HuH-7.5 (cell line): ENCODE data around the gene SRSF1.
"Not testable (repeated sequence)": the region's sequence is repeated elsewhere in the genome, so short reads cannot be mapped to it uniquely, and the experiment has no call there.

Experiments used
- DNase-seq: peaks from one replicate; pipeline ENCODE4 v3.0.0; 2011; ENCODE audit warnings: low spot score

SRSF1 gene

DNA sequence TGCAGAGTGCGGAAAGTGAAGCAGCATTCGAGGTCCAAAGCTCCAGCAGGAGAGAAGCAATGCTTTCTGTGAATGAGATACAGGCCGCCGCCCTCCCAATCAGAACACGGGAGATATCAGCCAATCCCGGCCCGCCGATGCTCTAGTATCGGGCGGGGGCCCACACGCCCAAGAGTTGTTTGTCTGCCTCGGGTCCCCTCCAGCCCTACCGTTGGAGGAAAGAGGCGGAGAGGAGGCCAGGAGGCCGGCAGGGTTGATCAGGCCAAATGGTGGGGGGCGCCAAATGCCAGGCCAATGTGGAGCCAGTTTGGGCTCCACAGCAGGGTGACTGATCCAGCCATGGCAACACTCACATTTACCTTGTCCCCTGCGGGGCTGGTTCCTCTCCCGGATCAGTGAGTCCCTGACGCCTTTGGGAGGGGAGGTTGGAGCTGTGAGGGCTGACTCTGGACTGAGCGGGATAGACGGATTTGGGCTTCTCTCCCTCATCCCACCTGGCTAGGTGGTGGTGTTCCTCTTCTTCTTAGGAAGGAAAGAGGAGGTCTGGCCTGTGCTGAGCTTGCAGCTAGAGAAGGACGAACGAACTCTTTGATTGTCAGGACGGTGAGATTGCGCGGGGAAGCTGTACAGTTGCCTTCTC is 41.4 kb downstream of the SRSF1 start:
- no peak for DNase-seq

GRCh38 chr17:57963149-57963511 is 43.9 kb downstream of the SRSF1 start:
- DNase-seq = no peak

GRCh38 chr17:57962279-57963148 is 44.5 kb downstream of the SRSF1 start:
- no peak for DNase-seq

DNA sequence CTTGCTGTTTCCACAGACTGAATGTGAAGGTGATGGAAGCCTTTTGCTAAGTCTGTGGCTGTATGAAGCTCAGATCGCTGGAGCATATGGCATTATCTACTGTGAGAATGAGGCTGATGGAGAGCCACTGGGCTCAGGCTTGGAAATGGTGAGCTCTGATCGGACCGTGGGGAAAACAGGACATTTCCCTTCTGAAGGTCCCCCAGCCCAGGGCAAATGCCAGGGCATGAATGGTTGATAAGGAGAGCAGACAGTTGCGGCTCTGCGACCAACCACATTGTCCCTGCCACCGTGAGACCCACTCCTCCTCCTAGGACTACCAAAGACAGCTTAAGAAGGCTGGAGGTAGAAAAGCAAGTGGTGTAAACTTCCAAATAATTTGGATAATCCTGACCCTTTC is 47.1 kb downstream of the SRSF1 start:
- DNase-seq = no peak

- not testable (repeated sequence) for DNase-seq
Observed at GRCh38 chr17:57958391-57958790, 48.7 kb downstream of the SRSF1 start.

DNA sequence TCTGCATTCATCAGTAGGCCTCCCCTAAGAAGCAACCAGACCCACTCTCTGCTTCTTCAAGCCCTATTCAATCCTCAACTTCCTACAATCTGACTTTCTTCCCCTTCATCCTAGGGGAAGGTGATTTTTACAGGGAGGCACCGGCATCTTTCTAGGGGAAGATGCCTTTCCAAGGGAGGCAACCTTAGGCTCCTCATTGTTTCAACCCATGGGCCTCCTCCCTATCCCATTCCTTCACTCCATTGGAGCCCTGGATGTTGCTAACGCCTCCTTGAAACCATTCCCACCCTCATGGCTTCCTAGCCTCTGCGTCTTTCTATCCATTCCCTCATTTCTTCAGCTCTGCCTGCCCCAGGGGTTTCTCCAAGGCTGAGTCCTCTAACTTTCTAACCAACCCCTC is 49.2 kb downstream of the SRSF1 start:
- no peak for DNase-seq

- no peak for DNase-seq
Observed at GRCh38 chr17:57957120-57957850, 49.8 kb downstream of the SRSF1 start.

DNA sequence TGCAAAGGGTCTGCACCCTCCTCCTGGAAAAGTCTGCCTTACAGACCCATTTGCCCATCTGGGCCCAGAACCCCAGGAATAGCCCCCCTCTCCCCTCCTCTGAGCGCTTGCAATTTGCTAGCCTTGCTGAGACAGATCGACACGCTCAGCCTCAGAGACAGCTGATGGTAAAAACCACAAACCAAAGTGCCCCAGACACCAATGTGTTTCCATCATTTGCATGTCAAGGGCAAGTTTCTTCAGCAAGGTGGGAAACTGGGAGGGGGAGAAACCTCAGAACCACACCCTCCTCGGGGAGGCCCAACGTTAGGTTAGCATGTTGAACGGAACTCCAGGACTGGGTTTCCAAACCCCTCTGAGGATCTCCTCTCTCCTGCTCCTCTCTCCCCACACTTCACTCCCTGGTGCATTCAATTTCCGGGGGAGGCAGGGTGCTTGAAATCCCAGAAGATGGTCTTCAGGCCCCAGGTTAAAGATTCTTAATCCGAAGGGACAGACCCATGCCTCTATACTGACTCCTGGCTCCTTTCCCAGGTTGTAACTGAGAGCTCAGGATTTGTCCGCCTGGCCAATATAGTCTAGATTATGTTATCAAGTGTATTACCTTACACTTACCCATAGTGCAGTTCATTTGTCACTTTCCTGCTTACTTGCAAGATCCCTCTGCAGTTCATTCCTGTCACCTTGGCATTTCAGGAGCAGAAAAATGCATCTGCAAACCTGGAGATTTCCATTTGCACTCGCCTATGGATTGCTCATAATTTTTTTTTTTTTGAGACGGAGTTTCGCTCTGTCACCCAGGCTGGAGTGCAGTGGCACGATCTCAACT is 50.5 kb downstream of the SRSF1 start:
- no peak for DNase-seq

GRCh38 chr17:57955183-57955931 is 51.7 kb downstream of the SRSF1 start, which contains the start of gene CUEDC1:
Gene CUEDC1, minus strand, starts transcription at chr17:57955412. Its CDS starts 69,848 bp downstream, at chr17:57885564.
- DNase-seq = peak; percentile 82

DNA sequence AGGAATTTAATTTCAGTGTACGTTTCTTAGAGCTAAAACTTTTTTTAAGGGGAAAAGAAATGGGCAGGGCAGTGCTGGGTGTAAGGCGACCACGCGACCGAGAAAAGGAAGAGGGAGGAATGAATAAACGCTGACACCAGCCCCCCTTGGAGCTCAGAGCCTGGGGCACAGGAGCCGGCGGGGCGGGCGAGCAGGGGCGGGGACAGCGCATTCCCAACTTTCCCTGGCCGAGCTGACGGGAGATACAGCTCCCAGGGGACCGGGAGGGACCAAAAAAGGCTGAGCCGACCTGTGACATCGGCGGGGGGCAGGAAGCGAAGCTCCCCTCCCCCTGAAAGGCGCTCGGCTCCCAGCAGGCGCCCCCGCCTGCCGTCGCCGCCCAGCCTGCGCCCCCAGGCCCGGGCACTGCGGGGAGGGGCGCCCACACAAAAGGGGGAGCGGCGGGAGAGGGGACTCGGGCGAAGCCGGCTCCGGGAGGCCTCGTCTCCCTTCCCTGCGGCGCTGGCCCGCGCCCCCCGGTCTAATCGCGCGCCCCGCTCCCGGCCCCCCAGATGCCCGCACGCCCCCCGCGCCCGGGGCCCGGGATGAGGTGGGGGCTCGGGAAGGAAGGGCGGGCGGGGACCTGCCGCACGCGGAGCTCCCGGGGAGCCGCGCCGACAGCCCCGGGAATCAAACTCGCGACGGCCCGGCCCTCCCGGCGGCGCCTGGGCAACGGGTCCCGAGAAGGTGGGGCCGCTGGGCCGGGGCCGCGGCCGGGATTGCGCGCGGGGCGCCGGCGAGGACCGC is 52.5 kb downstream of the SRSF1 start:
- peak; percentile 74 for DNase-seq

GRCh38 chr17:57953705-57954396 is 53.2 kb downstream of the SRSF1 start:
- DNase-seq = no peak
